Measurements from ENCODE around the gene NEUROG2. TPM values are rescaled to one million over a fixed set of nuclear protein-coding genes. Genes with fewer than 3 reads are reported as not detected.

The NEUROG2 gene
- total and polyA plus RNA-seq, 2 donors (not counting 3 experiments of a cell fraction or from before 2014, with no cell fraction given), result not detected

- Histone ChIP-seq H2AFZ (ENCODE audit: low read depth, low read length) (no peak overlapping the region), H3K36me3 (ENCODE audit: control insufficient read depth in 2 of 2, extremely low read depth in 1 of 2, insufficient read depth in 2 of 2, low read length in 2 of 2) (no peaks in the 10 kb centered on the region), H3K4me2 (ENCODE audit: insufficient read depth, low read length) (no peak overlapping the region), H3K27ac (ENCODE audit: insufficient read depth, low read depth, low read length) (no peak overlapping the region), H3K4me1 (ENCODE audit: control insufficient read depth, extremely low read depth, insufficient read depth, low read length) (peaks cover 14% of the 10 kb centered on the region), H4K20me1 (replicated peaks; ENCODE audit: control insufficient read depth, extremely low read depth, insufficient read depth, low read length) (no peaks in the 10 kb centered on the region), H3K9ac (replicated peaks; ENCODE audit: extremely low read depth, insufficient read depth, low read length) (no peak overlapping the region), H3K9me1 (replicated peaks; ENCODE audit: control insufficient read depth, extremely low read depth, insufficient read depth, low read length) (no peaks in the 10 kb centered on the region), H3K9me3 (replicated peaks; ENCODE audit: control insufficient read depth, insufficient read depth, low read length) (no peaks in the 10 kb centered on the region), H3K27me3 (ENCODE audit: control insufficient read depth in 2 of 2, insufficient read depth in 2 of 2, low read length in 2 of 2) (peaks cover 68 to 91% of the 10 kb centered on the region in 2 experiments), H3K79me2 (ENCODE audit: control insufficient read depth, insufficient read depth, low read length) (no peaks in the 10 kb centered on the region), H3K4me3 (replicated peaks in 1 of 3; ENCODE audit: insufficient read depth in 1 of 3, low read depth in 1 of 3, low read length in 3 of 3) (no peak overlapping the region)
- intact Hi-C loops (cut with micrococcal nuclease), result no loop called here
- BruUV-seq (replicated peaks), result no TSS peak
- DNase-seq (ENCODE audit: low read depth, low spot score), result no peak
- TF ChIP-seq MAX (IDR thresholded peaks at IDR 0.05; ENCODE audit: insufficient read depth, insufficient read length) (no peak), POLR2AphosphoS5 (IDR thresholded peaks at IDR 0.05; ENCODE audit: insufficient read depth, low read depth, low read length) (no peak), GATA2 (IDR thresholded peaks at IDR 0.05; ENCODE audit: insufficient read depth, insufficient read length, low read depth, low read length) (no peak), MYC (IDR thresholded peaks at IDR 0.05; ENCODE audit: low read depth, low read length) (no peak), CTCF (IDR thresholded peaks at IDR 0.05; ENCODE audit: extremely low read depth in 1 of 2, insufficient read depth in 1 of 2, low read depth in 1 of 2, low read length in 2 of 2) (no peak), EZH2 (IDR thresholded peaks at IDR 0.05; ENCODE audit: borderline replicate concordance, low read depth, low read length, severe bottlenecking) (no peak), POLR2A (IDR thresholded peaks at IDR 0.05; ENCODE audit: low read depth, low read length) (no peak), JUN (IDR thresholded peaks at IDR 0.05; ENCODE audit: borderline replicate concordance, insufficient read depth, insufficient read length, low read depth) (no peak), FOS (IDR thresholded peaks at IDR 0.05; ENCODE audit: borderline replicate concordance, insufficient read depth, low read length) (no peak)
- POLR2A ChIA-PET, result no interaction called here
- CTCF ChIA-PET, result interaction anchor here (2.1 kb wide), 1 partner anchor 11 kb away, joined by 9 read pairs; no protein-coding TSS in a partner anchor
- dilution Hi-C loops (cut with MboI; ENCODE audit: extremely low pct_ligation_motif_present, low sequenced_read_pairs), result no loop called here
- FAIRE-seq, result no peak
Measured at GRCh38 chr4:112511803-112512118, 4.2 kb downstream of the NEUROG2 start.

All from endothelial cell of umbilical vein (primary cell).